MM.1S (cell line): ENCODE measurements around the gene TARBP1.

Experiments
- CTCF ChIP-seq: fragments of 300-600 bp; sonication (generic); IDR thresholded peaks from 2 replicates; pipeline ENCODE4 v1.5.1; 2016; ENCODE audit warnings: antibody characterized with exemption, low read length, mixed read lengths
- EZH2 ChIP-seq: fragments of 300-600 bp; sonication (generic); optimal IDR thresholded peaks from 2 replicates; pipeline ENCODE3; 2017; ENCODE audit warnings: low read depth, mild to moderate bottlenecking, antibody characterized with exemption, low read length, mixed read lengths
- EZH2phosphoT487 ChIP-seq: fragments of 300-600 bp; sonication (generic); IDR thresholded peaks from 2 replicates; pipeline ENCODE4 v1.6.1; 2018; ENCODE audit warnings: antibody characterized with exemption, low read length

- TF ChIP-seq CTCF (no peak), EZH2 (no peak), EZH2phosphoT487 (no peak)
Observed at GRCh38 chr1:234527346-234527745, 48.4 kb upstream of the TARBP1 start.
